Measurements from ENCODE around the gene PPDPF.

Gene PPDPF

DNA sequence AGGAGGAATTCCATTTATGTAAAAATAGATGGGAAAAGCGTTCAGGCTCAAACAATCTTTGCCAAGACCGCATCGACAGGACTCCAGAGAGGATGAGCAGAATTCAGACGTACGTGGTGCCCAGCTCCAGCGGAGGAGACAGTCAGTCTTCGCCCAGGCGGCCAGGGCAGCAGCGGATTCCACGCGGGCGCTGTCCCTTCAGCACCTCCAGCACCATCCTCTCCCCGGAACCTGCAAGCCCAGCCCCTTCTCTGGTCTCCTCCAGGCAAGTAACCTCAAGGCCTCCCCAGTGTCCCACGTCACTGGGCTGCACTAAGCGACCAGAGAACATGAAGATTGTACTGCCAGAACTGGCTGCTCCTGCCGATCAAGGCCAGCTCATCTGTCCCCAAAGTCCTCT, 45.4 kb upstream of the PPDPF start:
- DNase-seq: no peak
- no peaks in the 10 kb centered on the region for H4K20me1 ChIP-seq (ENCODE audit: insufficient read depth, low read length)
- peaks cover 91% of the 10 kb centered on the region for H3K27me3 ChIP-seq (replicated peaks; ENCODE audit: insufficient read depth, low read length)
- no peaks in the 10 kb centered on the region for H3K36me3 ChIP-seq (replicated peaks; ENCODE audit: insufficient read depth, low read length)
- no peak overlapping the region for H3K27ac ChIP-seq (ENCODE audit: low read length)
- no peaks in the 10 kb centered on the region for H3F3A ChIP-seq (ENCODE audit: insufficient read depth, low read length)
- H3K4me2 ChIP-seq (ENCODE audit: low read depth, low read length): no peak overlapping the region
- H3K79me2 ChIP-seq (ENCODE audit: low read length): no peaks in the 10 kb centered on the region
- no peak overlapping the region for H3K9ac ChIP-seq (ENCODE audit: low read length)
- no peaks in the 10 kb centered on the region for H3K9me3 ChIP-seq (replicated peaks; ENCODE audit: insufficient read depth, low read length)
- no peak overlapping the region for H3K4me3 ChIP-seq (ENCODE audit: low read length)
- H3K4me1 ChIP-seq (ENCODE audit: low read length): no peaks in the 10 kb centered on the region
- H3K9me2 ChIP-seq (replicated peaks; ENCODE audit: insufficient read depth, low read length): no peaks in the 10 kb centered on the region
- no peak overlapping the region for H2AFZ ChIP-seq (ENCODE audit: low read length)
- TF ChIP-seq EZH2phosphoT487 (IDR thresholded peaks at IDR 0.05; ENCODE audit: low read length) (no peak), EZH2 (optimal IDR thresholded peaks at IDR 0.05; ENCODE audit: low read depth, low read length) (no peak), CTCF (IDR thresholded peaks at IDR 0.05; ENCODE audit: low read length) (no peak)

DNA sequence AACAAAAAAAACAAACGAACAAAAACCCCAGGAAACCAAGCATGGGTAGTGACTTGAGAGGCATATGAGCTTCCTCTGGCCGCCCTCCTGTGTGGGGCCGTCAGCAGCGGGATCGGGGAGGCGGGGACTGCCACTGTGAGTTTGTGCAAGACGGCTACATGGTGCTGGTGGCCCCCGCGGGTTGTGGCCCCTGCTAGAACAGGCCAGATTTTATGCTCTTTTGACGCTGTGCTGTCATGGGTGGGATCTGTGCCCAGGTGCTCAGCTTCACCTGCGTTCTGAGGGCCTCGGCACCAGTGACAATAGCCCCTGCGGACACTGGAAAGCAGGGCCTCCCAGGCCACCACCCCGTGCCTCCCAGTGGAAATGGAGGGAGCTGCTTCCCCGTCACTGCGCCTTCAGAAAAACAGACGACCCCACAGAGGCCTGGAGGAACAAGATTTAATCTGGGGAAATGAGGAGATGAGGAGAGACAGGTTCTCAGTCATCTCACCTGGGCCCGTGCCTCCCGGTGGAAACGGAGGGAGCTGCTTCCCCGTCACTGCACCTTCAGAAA, 43.4 kb upstream of the PPDPF start:
- Histone ChIP-seq H3K27ac (ENCODE audit: low read length) (no peak overlapping the region), H3K36me3 (replicated peaks; ENCODE audit: insufficient read depth, low read length) (no peaks in the 10 kb centered on the region), H3K4me2 (ENCODE audit: low read depth, low read length) (no peak overlapping the region), H2AFZ (ENCODE audit: low read length) (no peak overlapping the region), H4K20me1 (ENCODE audit: insufficient read depth, low read length) (no peaks in the 10 kb centered on the region), H3K4me1 (ENCODE audit: low read length) (no peaks in the 10 kb centered on the region; the same call in 1 of the 2 replicates), H3K9me3 (replicated peaks; ENCODE audit: insufficient read depth, low read length) (no peaks in the 10 kb centered on the region), H3K4me3 (ENCODE audit: low read length) (no peak overlapping the region), H3K79me2 (ENCODE audit: low read length) (no peaks in the 10 kb centered on the region), H3K27me3 (replicated peaks; ENCODE audit: insufficient read depth, low read length) (peaks cover 92% of the 10 kb centered on the region), H3F3A (ENCODE audit: insufficient read depth, low read length) (no peaks in the 10 kb centered on the region), H3K9ac (ENCODE audit: low read length) (no peak overlapping the region), H3K9me2 (replicated peaks; ENCODE audit: insufficient read depth, low read length) (no peaks in the 10 kb centered on the region)
- DNase-seq: no peak
- no peak for TF ChIP-seq CTCF (IDR thresholded peaks at IDR 0.05; ENCODE audit: low read length)
- no peak for TF ChIP-seq EZH2 (optimal IDR thresholded peaks at IDR 0.05; ENCODE audit: low read depth, low read length)
- TF ChIP-seq EZH2phosphoT487 (IDR thresholded peaks at IDR 0.05; ENCODE audit: low read length): no peak

- Histone ChIP-seq H3K4me1 (ENCODE audit: low read length) (no peaks in the 10 kb centered on the region; the same call in 1 of the 2 replicates), H3K4me3 (ENCODE audit: low read length) (no peak overlapping the region), H3K27me3 (replicated peaks; ENCODE audit: insufficient read depth, low read length) (peaks cover 99% of the 10 kb centered on the region), H3K9me3 (replicated peaks; ENCODE audit: insufficient read depth, low read length) (no peaks in the 10 kb centered on the region), H3K9me2 (replicated peaks; ENCODE audit: insufficient read depth, low read length) (no peaks in the 10 kb centered on the region), H3K79me2 (ENCODE audit: low read length) (no peaks in the 10 kb centered on the region), H2AFZ (ENCODE audit: low read length) (no peak overlapping the region), H3K4me2 (ENCODE audit: low read depth, low read length) (no peak overlapping the region), H4K20me1 (ENCODE audit: insufficient read depth, low read length) (no peaks in the 10 kb centered on the region), H3K36me3 (replicated peaks; ENCODE audit: insufficient read depth, low read length) (no peaks in the 10 kb centered on the region), H3F3A (ENCODE audit: insufficient read depth, low read length) (no peaks in the 10 kb centered on the region), H3K27ac (ENCODE audit: low read length) (no peak overlapping the region), H3K9ac (ENCODE audit: low read length) (no peak overlapping the region)
- no peak for DNase-seq
- no peak for TF ChIP-seq EZH2 (optimal IDR thresholded peaks at IDR 0.05; ENCODE audit: low read depth, low read length)
- TF ChIP-seq EZH2phosphoT487 (IDR thresholded peaks at IDR 0.05; ENCODE audit: low read length): no peak
- no peak for TF ChIP-seq CTCF (IDR thresholded peaks at IDR 0.05; ENCODE audit: low read length)
Measured at GRCh38 chr20:63477944-63478343, 42.6 kb upstream of the PPDPF start.

Measured in MM.1S (cell line).